ENCODE measurements around the gene CCDC92B. TPM values are rescaled to one million over a fixed set of nuclear protein-coding genes. Genes with fewer than 3 reads are reported as not detected.
"Not testable (repeated sequence)": the region's sequence is repeated elsewhere in the genome, so short reads cannot be mapped to it uniquely, and the experiment has no call there.

The CCDC92B gene
- polyA plus RNA-seq, 1 experiment = 0.02 TPM

DNA sequence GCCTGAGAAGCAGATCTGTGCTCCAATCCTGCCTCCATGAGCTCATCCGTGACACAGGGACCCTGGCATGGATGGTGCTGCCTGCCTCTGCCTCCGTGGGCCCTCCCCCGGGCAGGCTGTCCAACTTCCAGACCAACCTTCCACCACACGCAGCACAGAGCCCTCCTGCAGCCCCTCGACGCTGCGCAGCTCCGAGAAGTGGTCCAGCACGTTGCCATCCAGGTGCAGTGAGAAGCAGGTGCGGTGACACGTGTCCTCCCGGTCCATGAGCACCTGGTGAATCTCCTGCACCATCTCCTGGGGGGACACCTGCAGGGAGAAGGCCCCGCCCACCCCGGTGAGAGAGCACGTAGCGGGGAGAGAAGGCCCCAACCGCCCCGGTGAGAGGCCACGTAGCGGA, 46.3 kb downstream of the CCDC92B start:
- Histone ChIP-seq H3K4me3 (ENCODE audit: low read depth, low read length) (no peak overlapping the region), H3K36me3 (ENCODE audit: control insufficient read depth, insufficient read depth, low read length) (peaks cover 23% of the 10 kb centered on the region), H3K27me3 (ENCODE audit: control insufficient read depth, insufficient read depth, low read length) (no peaks in the 10 kb centered on the region)
- DNase-seq (ENCODE audit: low read depth) = no peak
- CTCF ChIA-PET = no interaction called here
- TF ChIP-seq, protein P1, sequence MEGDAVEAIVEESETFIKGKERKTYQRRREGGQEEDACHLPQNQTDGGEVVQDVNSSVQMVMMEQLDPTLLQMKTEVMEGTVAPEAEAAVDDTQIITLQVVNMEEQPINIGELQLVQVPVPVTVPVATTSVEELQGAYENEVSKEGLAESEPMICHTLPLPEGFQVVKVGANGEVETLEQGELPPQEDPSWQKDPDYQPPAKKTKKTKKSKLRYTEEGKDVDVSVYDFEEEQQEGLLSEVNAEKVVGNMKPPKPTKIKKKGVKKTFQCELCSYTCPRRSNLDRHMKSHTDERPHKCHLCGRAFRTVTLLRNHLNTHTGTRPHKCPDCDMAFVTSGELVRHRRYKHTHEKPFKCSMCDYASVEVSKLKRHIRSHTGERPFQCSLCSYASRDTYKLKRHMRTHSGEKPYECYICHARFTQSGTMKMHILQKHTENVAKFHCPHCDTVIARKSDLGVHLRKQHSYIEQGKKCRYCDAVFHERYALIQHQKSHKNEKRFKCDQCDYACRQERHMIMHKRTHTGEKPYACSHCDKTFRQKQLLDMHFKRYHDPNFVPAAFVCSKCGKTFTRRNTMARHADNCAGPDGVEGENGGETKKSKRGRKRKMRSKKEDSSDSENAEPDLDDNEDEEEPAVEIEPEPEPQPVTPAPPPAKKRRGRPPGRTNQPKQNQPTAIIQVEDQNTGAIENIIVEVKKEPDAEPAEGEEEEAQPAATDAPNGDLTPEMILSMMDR (IDR thresholded peaks at IDR 0.05; ENCODE audit: insufficient read depth, low read depth, low read length) = no peak
- POLR2A ChIA-PET = no interaction called here

DNA sequence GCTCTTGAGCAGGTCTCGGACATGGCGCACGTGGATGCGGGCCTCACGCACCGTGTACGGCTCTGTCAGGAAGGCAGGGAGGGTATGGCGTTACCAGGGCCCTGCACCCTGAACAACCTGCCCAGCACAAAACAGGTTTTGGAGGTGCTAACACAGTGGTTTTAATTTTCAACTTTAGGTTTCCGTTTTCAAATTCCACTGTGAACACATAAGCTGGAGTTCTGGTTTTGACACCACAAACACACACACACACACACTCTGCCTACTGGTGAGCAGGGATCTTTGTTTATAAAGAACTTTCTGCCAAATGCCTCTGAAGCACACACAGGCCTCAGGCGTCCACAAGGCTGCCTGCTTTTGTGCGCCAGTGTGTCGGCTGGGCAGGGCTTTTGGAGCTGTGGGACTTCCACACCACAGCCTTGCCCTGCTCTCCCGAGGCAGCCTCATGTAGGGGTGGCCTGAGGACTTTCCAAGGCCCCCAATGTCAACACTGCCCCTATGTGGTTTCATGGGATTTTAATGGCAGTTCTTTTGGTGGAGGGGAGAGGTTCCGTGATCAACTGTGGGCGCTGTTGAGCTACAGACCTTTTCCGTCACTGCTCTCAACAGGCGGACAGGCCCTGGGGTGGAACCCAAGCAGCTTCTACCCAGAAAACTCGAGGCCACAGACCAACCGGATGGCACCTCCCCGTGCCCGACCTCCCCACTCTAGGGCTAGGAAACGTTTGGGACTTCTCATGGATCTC, 47.3 kb downstream of the CCDC92B start:
- TF ChIP-seq, protein P1 (IDR thresholded peaks at IDR 0.05; ENCODE audit: insufficient read depth, low read depth, low read length) = no peak
- POLR2A ChIA-PET = no interaction called here
- H3K27me3 ChIP-seq (ENCODE audit: control insufficient read depth, insufficient read depth, low read length) = no peaks in the 10 kb centered on the region
- CTCF ChIA-PET = no interaction called here
- DNase-seq (ENCODE audit: low read depth) = no peak
- H3K36me3 ChIP-seq (ENCODE audit: control insufficient read depth, insufficient read depth, low read length) = peaks cover 29% of the 10 kb centered on the region
- H3K4me3 ChIP-seq (ENCODE audit: low read depth, low read length) = no peak overlapping the region

DNA sequence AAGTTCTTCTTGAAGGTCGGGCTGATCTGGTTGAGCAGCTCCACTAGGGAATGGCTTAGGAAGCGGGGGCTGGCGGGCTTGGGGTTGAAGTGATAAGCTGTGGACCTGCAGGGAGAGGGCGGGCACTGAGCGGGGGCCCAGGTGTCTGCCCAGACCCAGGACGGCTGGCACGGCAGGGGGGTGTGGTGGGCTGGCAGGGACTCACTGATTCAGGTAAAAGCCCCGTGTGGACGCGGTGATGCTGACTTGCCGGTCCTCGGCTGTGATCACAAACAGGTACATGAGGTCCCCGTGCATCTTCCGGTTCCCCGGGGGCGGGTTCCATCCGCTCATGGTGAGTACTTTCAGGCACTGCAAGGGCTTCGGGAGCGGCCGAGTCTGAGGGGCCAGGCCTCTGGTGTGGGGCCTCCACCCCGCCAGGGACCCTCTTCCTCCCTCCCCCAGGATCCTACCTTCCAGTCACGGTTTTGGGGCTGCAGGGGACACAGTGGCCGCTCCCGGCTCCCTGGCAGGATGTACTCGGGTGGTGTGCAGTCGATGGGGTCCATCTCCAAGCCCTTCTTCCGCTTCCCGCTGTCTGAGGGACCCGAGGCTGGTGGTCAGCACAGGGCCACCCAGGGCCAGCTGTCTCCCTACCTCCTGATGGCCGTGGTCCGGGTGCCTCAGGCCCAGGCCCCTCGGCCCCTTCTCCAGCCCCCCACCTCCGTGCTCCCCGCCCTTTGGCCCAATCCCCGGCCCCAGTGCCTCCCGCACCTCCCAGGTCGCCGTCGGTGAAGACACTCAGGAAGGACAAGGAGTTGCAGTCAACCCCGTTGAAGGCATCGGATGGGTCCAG, 48.1 kb downstream of the CCDC92B start:
- ChIA-PET CTCF (no interaction called here), POLR2A (no interaction called here)
- peaks cover 31% of the 10 kb centered on the region for H3K36me3 ChIP-seq (ENCODE audit: control insufficient read depth, insufficient read depth, low read length)
- H3K27me3 ChIP-seq (ENCODE audit: control insufficient read depth, insufficient read depth, low read length) = no peaks in the 10 kb centered on the region
- TF ChIP-seq, protein P1 (IDR thresholded peaks at IDR 0.05; ENCODE audit: insufficient read depth, low read depth, low read length) = no peak
- H3K4me3 ChIP-seq (ENCODE audit: low read depth, low read length) = no peak overlapping the region
- no peak for DNase-seq (ENCODE audit: low read depth)

DNA sequence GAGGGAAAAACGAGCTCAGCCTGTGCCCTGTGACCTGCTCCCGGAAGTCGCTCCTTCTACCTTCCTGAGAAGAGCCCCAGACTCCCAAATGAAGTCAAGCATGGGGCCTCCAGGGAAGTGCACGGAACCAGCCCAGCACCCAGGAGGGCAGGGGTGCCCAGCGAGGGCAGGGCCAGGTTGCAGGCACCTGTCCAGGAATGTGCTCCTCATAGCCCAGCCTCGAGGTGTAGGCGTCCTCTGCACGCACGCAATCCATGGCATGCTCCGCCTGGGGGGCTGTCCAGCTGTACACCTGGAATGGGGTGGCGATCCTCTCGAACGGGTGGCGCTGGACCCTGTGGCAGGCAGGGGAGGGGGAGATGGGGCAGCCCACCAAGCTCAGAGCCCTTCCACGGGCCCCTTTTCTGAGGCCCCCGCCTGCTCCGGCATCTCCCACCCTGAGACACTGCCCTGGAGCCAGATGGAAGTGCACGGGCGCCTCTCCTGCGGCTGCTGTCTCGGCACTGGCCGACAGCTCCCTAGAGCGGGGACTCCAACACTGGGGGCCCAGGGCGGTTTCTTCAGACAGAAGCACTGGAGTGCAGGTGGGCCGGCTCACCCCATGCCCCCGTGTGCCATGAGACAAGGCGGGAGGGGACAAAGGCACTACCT, 48.8 kb downstream of the CCDC92B start:
- H3K4me3 ChIP-seq (ENCODE audit: low read depth, low read length) = no peak overlapping the region
- POLR2A ChIA-PET = no interaction called here
- DNase-seq (ENCODE audit: low read depth) = no peak
- CTCF ChIA-PET = interaction anchor here (1.5 kb wide), 1 partner anchor 9 kb away, joined by 3 read pairs; no protein-coding TSS in a partner anchor
- TF ChIP-seq, protein P1 (IDR thresholded peaks at IDR 0.05; ENCODE audit: insufficient read depth, low read depth, low read length) = no peak
- H3K36me3 ChIP-seq (ENCODE audit: control insufficient read depth, insufficient read depth, low read length) = peaks cover 35% of the 10 kb centered on the region
- H3K27me3 ChIP-seq (ENCODE audit: control insufficient read depth, insufficient read depth, low read length) = no peaks in the 10 kb centered on the region

DNA sequence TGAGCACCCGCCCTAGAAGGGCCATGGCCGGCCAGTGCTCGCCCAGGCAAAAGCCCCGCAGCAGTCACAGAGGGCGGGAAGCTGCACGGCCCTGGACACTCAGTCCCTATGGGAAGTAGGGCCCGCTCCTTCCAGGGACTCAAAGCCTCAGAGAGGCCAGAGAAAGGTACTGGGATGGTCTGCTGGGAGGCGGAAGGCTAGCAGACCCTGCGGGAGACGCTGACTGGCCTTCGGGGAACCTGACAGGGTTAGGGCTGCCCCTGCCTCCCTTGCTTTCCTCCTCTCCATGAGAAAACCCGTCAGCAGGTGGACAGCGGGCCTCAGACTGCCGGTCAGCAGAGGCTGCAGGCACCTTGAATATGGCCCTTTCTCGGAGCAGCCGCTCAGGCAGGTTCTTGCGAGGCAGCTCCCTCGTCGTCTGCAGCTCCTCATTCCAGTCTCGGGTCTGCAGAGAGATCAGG, 49.4 kb downstream of the CCDC92B start:
- no peaks in the 10 kb centered on the region for H3K27me3 ChIP-seq (ENCODE audit: control insufficient read depth, insufficient read depth, low read length)
- peaks cover 39% of the 10 kb centered on the region for H3K36me3 ChIP-seq (ENCODE audit: control insufficient read depth, insufficient read depth, low read length)
- ChIA-PET POLR2A (no interaction called here), CTCF (interaction anchor here (1.5 kb wide), 1 partner anchor 10 kb away, joined by 3 read pairs; no protein-coding TSS in a partner anchor)
- TF ChIP-seq, protein P1 (IDR thresholded peaks at IDR 0.05; ENCODE audit: insufficient read depth, low read depth, low read length) = no peak
- DNase-seq (ENCODE audit: low read depth) = no peak
- H3K4me3 ChIP-seq (ENCODE audit: low read depth, low read length) = no peak overlapping the region

DNA sequence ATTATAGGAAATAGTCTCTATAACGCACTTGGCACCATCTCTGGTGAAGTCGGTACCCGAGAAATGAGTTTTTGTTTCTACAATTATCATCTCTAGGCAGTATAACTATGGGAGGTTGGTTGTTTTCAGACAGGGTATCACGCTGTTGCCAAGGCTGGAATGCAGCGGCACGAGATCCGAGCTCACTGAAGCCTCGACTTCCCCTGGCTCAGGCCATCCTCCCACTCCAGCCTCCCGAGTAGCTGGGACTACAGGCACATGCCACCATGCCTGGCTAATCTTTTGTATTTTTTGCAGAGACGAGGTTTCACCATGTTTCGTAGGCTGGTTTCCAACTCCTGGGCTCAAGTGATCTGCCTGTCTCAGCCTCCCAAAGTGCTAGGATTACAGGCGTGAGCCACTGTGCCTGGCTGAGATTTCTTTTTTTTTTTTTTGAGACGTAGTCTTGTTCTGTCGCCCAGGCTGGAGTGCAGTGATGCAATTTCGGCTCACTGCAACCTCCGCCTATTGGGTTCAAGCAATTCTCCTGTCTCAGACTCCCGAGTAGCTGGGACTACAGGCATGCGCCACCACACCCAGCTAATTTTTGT, 50.1 kb downstream of the CCDC92B start:
- H3K27me3 ChIP-seq (ENCODE audit: control insufficient read depth, insufficient read depth, low read length); POLR2A ChIA-PET; H3K4me3 ChIP-seq (ENCODE audit: low read depth, low read length); DNase-seq (ENCODE audit: low read depth): not testable (repeated sequence)
- CTCF ChIA-PET = interaction anchor here (0.6 to 1.5 kb wide), 2 partner anchors 10 to 123 kb away, joined by 3 read pairs; no protein-coding TSS in a partner anchor
- H3K36me3 ChIP-seq (ENCODE audit: control insufficient read depth, insufficient read depth, low read length) = peaks cover 39% of the 10 kb centered on the region

Measured in BJ (cell line).